H7 (cell line): ENCODE data around the gene ZGPAT. TPM values are rescaled to one million over a fixed set of nuclear protein-coding genes. Genes with fewer than 3 reads are reported as not detected.
A peak's percentile ranks its signal among the peaks of the same experiment; 100 is the strongest.

Experiments
- DNase-seq: peaks from one replicate; pipeline ENCODE4 v3.0.0; 2012
- H3K27me3 ChIP-seq: 2 replicates; pipeline ENCODE4 v1.6.0; 2011; ENCODE audit warnings: mild to moderate bottlenecking, low read length; ENCODE audit not compliant: control insufficient read depth, insufficient read depth
- H3K36me3 ChIP-seq: replicated peaks from 2 replicates; pipeline ENCODE4 v1.5.1; 2011; ENCODE audit warnings: low read length; ENCODE audit not compliant: control insufficient read depth, insufficient read depth
- H3K4me3 ChIP-seq: 2 replicates; pipeline ENCODE4 v1.5.1; 2011; ENCODE audit warnings: low read depth, mild to moderate bottlenecking, control low read depth, low read length, moderate library complexity; ENCODE audit not compliant: insufficient read depth
- total RNA-seq: library from RNA; depleted of rRNA; stranded (reverse); fragments of >200 nt; shearing (Covaris generic); gene quantifications from 2 replicates; pipeline ENCODE4 v1.2.3, GENCODE V29; 2014

The ZGPAT gene
- total RNA-seq, 1 experiment from 2014 or later: 52.0 TPM

- H3K4me3 ChIP-seq: no peak overlapping the region
- peaks cover 1% of the 10 kb centered on the region; the same call in 1 of the 2 replicates for H3K36me3 ChIP-seq
- no peaks in the 10 kb centered on the region; the same call in 1 of the 2 replicates for H3K27me3 ChIP-seq
- DNase-seq: peak; percentile 60
These were observed 13.9 kb upstream of the ZGPAT start for GRCh38 chr20:63693733-63694583.

- peak; percentile 69 for DNase-seq
- H3K27me3 ChIP-seq: no peaks in the 10 kb centered on the region; the same call in 1 of the 2 replicates
- no peak overlapping the region for H3K4me3 ChIP-seq
- peaks cover 1% of the 10 kb centered on the region; the same call in 1 of the 2 replicates for H3K36me3 ChIP-seq
These were observed 13.0 kb upstream of the ZGPAT start for GRCh38 chr20:63694584-63695423.

GRCh38 chr20:63695424-63696305, 12.2 kb upstream of the ZGPAT start:
- DNase-seq: peak; percentile 80
- H3K4me3 ChIP-seq: no peak overlapping the region
- H3K27me3 ChIP-seq: no peaks in the 10 kb centered on the region; the same call in 1 of the 2 replicates
- H3K36me3 ChIP-seq: peaks cover 1% of the 10 kb centered on the region; the same call in 1 of the 2 replicates

DNA sequence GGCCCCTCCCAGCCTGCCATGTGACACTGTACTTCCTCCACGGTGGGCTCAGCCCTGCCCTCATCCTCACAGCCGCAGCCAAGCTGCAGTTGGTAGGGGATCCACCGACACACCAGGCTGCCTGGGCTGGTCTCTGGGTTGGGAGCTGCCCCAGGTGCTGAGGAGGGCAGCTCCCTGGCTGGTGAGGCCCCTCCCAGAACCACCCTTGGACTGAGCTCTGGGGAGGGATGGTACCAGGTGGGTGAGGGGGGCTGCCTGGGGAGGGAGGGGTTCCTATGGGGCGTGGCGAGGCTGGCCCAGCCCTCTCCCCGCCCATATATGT, 11.6 kb upstream of the ZGPAT start:
- Histone ChIP-seq H3K27me3 (no peaks in the 10 kb centered on the region; the same call in 1 of the 2 replicates), H3K36me3 (peaks cover 1% of the 10 kb centered on the region; the same call in 1 of the 2 replicates), H3K4me3 (no peak overlapping the region; the same call in 1 of the 2 replicates)
- DNase-seq: peak; percentile 97

DNA sequence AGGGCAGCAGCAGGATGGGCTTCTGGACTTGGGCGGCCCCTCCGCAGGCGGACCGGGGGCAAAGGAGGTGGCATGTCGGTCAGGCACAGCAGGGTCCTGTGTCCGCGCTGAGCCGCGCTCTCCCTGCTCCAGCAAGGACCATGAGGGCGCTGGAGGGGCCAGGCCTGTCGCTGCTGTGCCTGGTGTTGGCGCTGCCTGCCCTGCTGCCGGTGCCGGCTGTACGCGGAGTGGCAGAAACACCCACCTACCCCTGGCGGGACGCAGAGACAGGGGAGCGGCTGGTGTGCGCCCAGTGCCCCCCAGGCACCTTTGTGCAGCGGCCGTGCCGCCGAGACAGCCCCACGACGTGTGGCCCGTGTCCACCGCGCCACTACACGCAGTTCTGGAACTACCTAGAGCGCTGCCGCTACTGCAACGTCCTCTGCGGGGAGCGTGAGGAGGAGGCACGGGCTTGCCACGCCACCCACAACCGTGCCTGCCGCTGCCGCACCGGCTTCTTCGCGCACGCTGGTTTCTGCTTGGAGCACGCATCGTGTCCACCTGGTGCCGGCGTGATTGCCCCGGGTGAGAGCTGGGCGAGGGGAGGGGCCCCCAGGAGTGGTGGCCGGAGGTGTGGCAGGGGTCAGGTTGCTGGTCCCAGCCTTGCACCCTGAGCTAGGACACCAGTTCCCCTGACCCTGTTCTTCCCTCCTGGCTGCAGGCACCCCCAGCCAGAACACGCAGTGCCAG, 11.0 kb upstream of the ZGPAT start, which contains the start of gene TNFRSF6B:
Gene TNFRSF6B, plus strand, starts transcription at position 25 of the 729 bp plus-strand sequence. Its CDS starts 116 bp downstream, at position 141.
- Histone ChIP-seq H3K4me3 (peak within 1 kb of the TSS; percentile 37), H3K36me3 (peaks cover 1% of the 10 kb centered on the region; the same call in 1 of the 2 replicates), H3K27me3 (no peaks in the 10 kb centered on the region; the same call in 1 of the 2 replicates)
- DNase-seq: peak; percentile 85

GRCh38 chr20:63697357-63697867, 10.4 kb upstream of the ZGPAT start:
- Histone ChIP-seq H3K27me3 (no peaks in the 10 kb centered on the region; the same call in 1 of the 2 replicates), H3K4me3 (no peak overlapping the region), H3K36me3 (peaks cover 1% of the 10 kb centered on the region; the same call in 1 of the 2 replicates)
- peak; percentile 79 for DNase-seq

- Histone ChIP-seq H3K4me3 (no peak overlapping the region), H3K27me3 (no peaks in the 10 kb centered on the region; the same call in 1 of the 2 replicates), H3K36me3 (peaks cover 1% of the 10 kb centered on the region; the same call in 1 of the 2 replicates)
- peak; percentile 77 for DNase-seq
These were observed 9.8 kb upstream of the ZGPAT start for GRCh38 chr20:63697868-63698545.

- Histone ChIP-seq H3K36me3 (peaks cover under 1% of the 10 kb centered on the region; the same call in 1 of the 2 replicates), H3K4me3 (no peak overlapping the region), H3K27me3 (no peaks in the 10 kb centered on the region; the same call in 1 of the 2 replicates)
- peak; percentile 78 for DNase-seq
These were observed 8.9 kb upstream of the ZGPAT start for GRCh38 chr20:63698739-63699465.

- Histone ChIP-seq H3K4me3 (no peak overlapping the region), H3K27me3 (no peaks in the 10 kb centered on the region; the same call in 1 of the 2 replicates), H3K36me3 (peaks cover 3% of the 10 kb centered on the region)
- no peak for DNase-seq
These were observed 8.2 kb upstream of the ZGPAT start for GRCh38 chr20:63699466-63700198.

DNA sequence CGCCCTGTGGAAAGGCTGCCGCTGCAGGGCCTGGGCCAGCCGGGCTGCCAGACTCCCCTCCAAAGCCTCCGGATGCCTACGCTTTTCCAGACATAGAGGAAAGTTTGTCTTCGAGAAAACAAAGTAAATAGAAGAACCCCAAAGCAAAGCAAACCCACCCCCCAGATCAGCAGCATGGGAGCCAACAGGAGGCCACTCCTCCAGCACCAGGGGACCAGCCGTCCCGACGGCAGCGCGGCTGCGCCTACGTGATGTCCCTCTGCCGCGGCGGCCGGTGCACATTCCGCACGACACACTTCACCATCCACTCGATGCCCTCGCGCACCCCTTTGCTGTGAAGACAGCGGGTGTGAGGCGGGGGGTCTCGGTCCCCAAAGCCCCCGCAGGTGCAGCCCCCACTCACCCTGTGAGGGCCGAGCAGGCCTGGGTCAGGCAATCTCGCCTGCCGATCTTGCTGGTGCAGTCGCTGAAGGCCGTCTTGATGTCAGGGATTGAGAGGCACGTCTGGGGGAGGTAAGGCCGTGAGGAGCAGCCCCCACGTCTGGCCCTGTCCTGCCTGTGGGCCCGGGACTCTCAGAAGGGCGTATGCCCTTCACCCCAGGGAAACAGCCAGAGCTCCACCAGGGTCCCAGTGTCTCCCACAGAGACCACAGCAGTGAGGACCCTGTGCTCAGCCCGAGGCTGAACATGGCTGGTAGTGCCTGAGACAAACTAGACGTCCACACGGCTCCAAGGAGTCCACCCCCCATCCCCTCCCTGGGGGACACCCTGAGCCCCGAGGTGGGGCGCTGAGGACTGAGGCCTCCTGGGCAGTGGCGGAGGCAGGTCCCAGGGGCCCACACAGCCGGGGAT, 7.4 kb upstream of the ZGPAT start:
- H3K36me3 ChIP-seq: peaks cover 9% of the 10 kb centered on the region
- H3K27me3 ChIP-seq: no peaks in the 10 kb centered on the region; the same call in 1 of the 2 replicates
- DNase-seq: peak; percentile 67
- H3K4me3 ChIP-seq: no peak overlapping the region

- no peak for DNase-seq
- Histone ChIP-seq H3K36me3 (peaks cover 11% of the 10 kb centered on the region), H3K4me3 (no peak overlapping the region), H3K27me3 (no peaks in the 10 kb centered on the region; the same call in 1 of the 2 replicates)
These were observed 6.8 kb upstream of the ZGPAT start for GRCh38 chr20:63701051-63701328.
